Kidney (tissue), 14 donors: Measurements from ENCODE around the gene DSCAM. TPM values are rescaled to one million over a fixed set of nuclear protein-coding genes. Genes with fewer than 3 reads are reported as not detected.

Source experiments
- DNase-seq, 5 donors: peaks; one replicate each; pipeline ENCODE4 v3.0.0-alpha.2; 2013 to 2020
- FAIRE-seq: peaks from 2 replicates; lab custom pipeline; 2012; peaks lifted over from hg19 to GRCh38; lab: Jason Lieb, UNC
- H3K27ac ChIP-seq, 2 donors: one replicate each; pipeline ENCODE4 v1.7.0; 2013; ENCODE audit warnings: low read depth in 2 of 2, low read length in 2 of 2, inconsistent platforms in 1 of 2
- H3K27me3 ChIP-seq: one replicate; pipeline ENCODE4 v1.7.1; 2013; ENCODE audit warnings: low read length, inconsistent platforms; ENCODE audit not compliant: control insufficient read depth, insufficient read depth
- H3K36me3 ChIP-seq, 3 donors: one replicate each; pipeline versions ENCODE4 v1.7.0 to v1.7.1; 2013; ENCODE audit warnings: low read length in 3 of 3, control low read depth in 1 of 3, inconsistent platforms in 1 of 3; ENCODE audit not compliant: insufficient read depth in 3 of 3, control insufficient read depth in 2 of 3
- H3K4me1 ChIP-seq, 3 donors: one replicate each; pipeline versions ENCODE4 v1.7.0 to v1.7.1; 2013; ENCODE audit warnings: low read length in 3 of 3, inconsistent platforms in 1 of 3, low read depth in 1 of 3; ENCODE audit not compliant: control insufficient read depth in 2 of 3, insufficient read depth in 2 of 3
- H3K4me3 ChIP-seq, 3 donors: one replicate each; pipeline versions ENCODE4 v1.7.0 to v1.8.1; 2013; ENCODE audit warnings: low read length in 3 of 3, control low read depth in 1 of 3, inconsistent platforms in 1 of 3
- H3K9ac ChIP-seq, 3 donors: one replicate each; pipeline versions ENCODE4 v1.7.0 to v1.7.1; 2013; ENCODE audit warnings: low read length in 3 of 3, control low read depth in 1 of 3, inconsistent platforms in 1 of 3
- H3K9me3 ChIP-seq, 3 donors: one replicate each; pipeline versions ENCODE4 v1.7.0 to v1.7.1; 2013; ENCODE audit warnings: low read length in 3 of 3, control low read depth in 1 of 3, inconsistent platforms in 1 of 3; ENCODE audit not compliant: control insufficient read depth in 2 of 3, insufficient read depth in 1 of 3
- CTCF ChIP-seq: IDR thresholded peaks from 3 replicates; pipeline ENCODE4 v1.5.1; 2012; ENCODE audit warnings: mild to moderate bottlenecking, moderate library complexity, borderline replicate concordance; ENCODE audit not compliant: insufficient read depth; ENCODE audit errors: extremely low read depth
- intact Hi-C: fragments of 100-400 bp; cut with DNase I; formaldehyde crosslinking; loops from one replicate; pipeline ENCODE4 v1.11.1; 2022
- polyA plus RNA-seq: library from polyadenylated mRNA; stranded (reverse); fragments of 350-450 nt; fragmentation: Illumina TruSeq; extraction: RNeasy Lipid Tissue Mini Kit (QIAGEN cat#74804); gene quantifications from one replicate; pipeline ENCODE4 v1.2.3, GENCODE V29; 2014; ENCODE audit warnings: low read depth, low replicate concordance; ENCODE audit not compliant: insufficient read depth
- total RNA-seq: library from RNA; stranded (reverse); fragmentation: NEBNext Ultra II Directional; extraction: Animal tissue kit (Norgen Biotek cat#: 25700); gene quantifications from one replicate; pipeline ENCODE4 v1.2.1, GENCODE V29; 2021
- donor health status: control.
- donor health status: control.
- donor health status: control.
- donor health status: control.
- donor health status: control.
- donor health status: DM: yes; HTN: yes; CAD: no.
- donor health status: Normal renal cell carcinoma (clear cell type).

Gene DSCAM
- total and polyA plus RNA-seq, 2 donors from 2014 or later, result not detected

GRCh38 chr21:40016667-40017066 is 830.3 kb downstream of the DSCAM start:
- Histone ChIP-seq H3K36me3 (no peaks in the 10 kb centered on the region), H3K4me3 (no peak overlapping the region), H3K9me3 (no peaks in the 10 kb centered on the region), H3K27me3 (no peaks in the 10 kb centered on the region), H3K27ac (no peak overlapping the region), H3K9ac (no peak overlapping the region), H3K4me1 (no peaks in the 10 kb centered on the region)
- FAIRE-seq (no peak), DNase-seq (no peak)
- TF ChIP-seq CTCF, result no peak
- intact Hi-C loops, result no loop called here

- DNase-seq (no peak), FAIRE-seq (no peak)
- H3K4me1 ChIP-seq, result no peaks in the 10 kb centered on the region
- no peak overlapping the region for H3K9ac ChIP-seq
- no peak overlapping the region for H3K27ac ChIP-seq
- intact Hi-C loops, result no loop called here
- H3K36me3 ChIP-seq, result no peaks in the 10 kb centered on the region
- no peak overlapping the region for H3K4me3 ChIP-seq
- no peaks in the 10 kb centered on the region for H3K27me3 ChIP-seq
- no peaks in the 10 kb centered on the region for H3K9me3 ChIP-seq
- no peak for TF ChIP-seq CTCF
Observed at GRCh38 chr21:40016234-40016633, 830.7 kb downstream of the DSCAM start.

GRCh38 chr21:40015818-40016217 is 831.1 kb downstream of the DSCAM start:
- H3K9ac ChIP-seq, result no peak overlapping the region
- intact Hi-C loops, result no loop called here
- H3K9me3 ChIP-seq, result no peaks in the 10 kb centered on the region
- no peaks in the 10 kb centered on the region for H3K36me3 ChIP-seq
- H3K4me3 ChIP-seq, result no peak overlapping the region
- no peaks in the 10 kb centered on the region for H3K4me1 ChIP-seq
- DNase-seq, result no peak
- TF ChIP-seq CTCF, result no peak
- H3K27me3 ChIP-seq, result no peaks in the 10 kb centered on the region
- no peak overlapping the region for H3K27ac ChIP-seq
- FAIRE-seq, result no peak

GRCh38 chr21:40014394-40014793 is 832.6 kb downstream of the DSCAM start:
- intact Hi-C loops, result no loop called here
- H3K27me3 ChIP-seq, result no peaks in the 10 kb centered on the region
- FAIRE-seq (no peak), DNase-seq (no peak)
- no peaks in the 10 kb centered on the region for H3K4me1 ChIP-seq
- no peak overlapping the region for H3K27ac ChIP-seq
- no peak overlapping the region for H3K4me3 ChIP-seq
- H3K36me3 ChIP-seq, result no peaks in the 10 kb centered on the region
- TF ChIP-seq CTCF, result no peak
- H3K9ac ChIP-seq, result no peak overlapping the region
- no peaks in the 10 kb centered on the region for H3K9me3 ChIP-seq
